Measurements from ENCODE around the gene RAPSN. TPM values are rescaled to one million over a fixed set of nuclear protein-coding genes. Genes with fewer than 3 reads are reported as not detected.

The RAPSN gene
- total RNA-seq, 2 donors from 2014 or later = 0.62 TPM; not detected in 1

DNA sequence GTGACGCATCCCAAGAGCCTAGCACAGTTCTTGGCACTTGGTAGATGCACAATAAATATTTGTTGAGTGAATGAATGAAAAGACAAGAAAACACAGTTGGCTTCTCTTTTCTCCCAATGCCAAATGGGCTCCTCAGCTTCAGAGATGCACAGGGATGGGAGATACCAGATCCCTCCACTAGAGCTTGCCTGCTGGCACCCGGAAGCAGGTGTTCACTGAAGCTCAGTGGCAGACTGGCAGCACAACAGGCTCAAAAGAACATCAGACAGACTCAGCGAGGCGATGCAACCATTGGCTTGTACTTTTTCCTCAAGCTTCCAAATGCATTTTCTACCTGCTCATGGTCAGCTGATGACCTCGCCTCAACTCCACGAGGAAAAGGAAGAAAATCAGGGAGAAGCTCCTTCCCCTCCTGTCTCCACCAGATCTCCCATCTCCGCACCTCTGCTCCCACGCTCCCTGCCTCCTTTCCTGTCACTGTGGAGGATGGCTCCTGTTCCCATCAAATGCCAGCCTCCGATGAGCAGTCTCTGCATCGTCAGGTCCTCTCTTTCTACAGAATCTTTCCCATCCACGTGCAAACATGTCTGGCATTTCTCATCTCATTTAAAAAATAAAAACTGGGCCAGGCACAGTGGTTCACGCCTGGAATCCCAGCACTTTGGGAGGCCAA lies 5.8 kb downstream of the RAPSN start:
- ATAC-seq (no peak), DNase-seq (ENCODE audit: low spot score in 2 of 2) (no peak)
- peak overlapping the region in 1 of 2 donors; percentile 50 for H3K27ac Mint-ChIP-seq
- no peaks in the 10 kb centered on the region for H3K36me3 Mint-ChIP-seq
- no peaks in the 10 kb centered on the region for H3K9me3 Mint-ChIP-seq

DNA sequence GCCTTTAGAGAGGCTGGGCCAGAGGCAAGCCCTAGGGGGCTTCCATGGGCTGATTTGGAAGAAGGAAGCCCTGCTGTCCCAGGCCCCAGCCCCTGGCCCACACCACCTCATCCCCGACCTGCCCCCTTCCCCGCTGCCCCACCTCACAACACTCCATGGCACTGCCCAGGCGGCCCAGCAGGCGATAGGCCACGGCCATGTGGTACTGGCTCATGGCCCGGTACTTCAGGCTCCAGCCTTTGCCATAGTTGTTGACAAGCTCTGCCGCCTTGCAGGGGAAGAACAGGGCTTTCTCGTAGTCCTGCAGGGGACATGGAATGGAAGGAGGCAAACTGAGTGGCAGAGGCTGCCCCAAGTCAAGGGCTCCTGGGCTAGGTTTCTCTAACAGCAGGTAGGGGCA lies 6.4 kb downstream of the RAPSN start:
- ATAC-seq (no peak), DNase-seq (ENCODE audit: low spot score in 2 of 2) (no peak)
- Mint-ChIP-seq H3K9me3 (no peaks in the 10 kb centered on the region), H3K27ac (no peak overlapping the region), H3K36me3 (no peaks in the 10 kb centered on the region)

DNA sequence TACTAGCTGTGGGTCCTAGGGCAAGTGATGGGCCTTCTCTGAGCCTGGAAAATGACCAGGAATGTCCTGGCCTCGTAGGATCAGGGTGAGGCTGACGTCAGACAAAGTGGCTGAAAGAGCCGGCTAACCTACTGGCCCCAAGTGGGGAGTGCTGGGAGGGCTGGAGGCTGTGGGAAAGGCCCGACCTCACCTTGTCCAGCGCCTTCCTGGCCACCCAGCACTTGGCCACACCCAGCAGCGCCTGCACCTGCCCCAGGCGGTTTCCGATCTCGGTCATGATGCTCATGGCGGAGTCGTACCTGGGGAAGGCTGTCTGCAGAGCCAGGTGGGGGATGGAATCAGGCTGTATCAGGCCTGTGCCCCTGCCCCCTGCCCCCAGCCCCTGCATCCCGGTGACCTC lies 7.5 kb downstream of the RAPSN start:
- H3K9me3 Mint-ChIP-seq = no peaks in the 10 kb centered on the region
- no peaks in the 10 kb centered on the region for H3K36me3 Mint-ChIP-seq
- DNase-seq (ENCODE audit: low spot score in 2 of 2) = no peak
- ATAC-seq = no peak
- H3K27ac Mint-ChIP-seq = no peak overlapping the region

DNA sequence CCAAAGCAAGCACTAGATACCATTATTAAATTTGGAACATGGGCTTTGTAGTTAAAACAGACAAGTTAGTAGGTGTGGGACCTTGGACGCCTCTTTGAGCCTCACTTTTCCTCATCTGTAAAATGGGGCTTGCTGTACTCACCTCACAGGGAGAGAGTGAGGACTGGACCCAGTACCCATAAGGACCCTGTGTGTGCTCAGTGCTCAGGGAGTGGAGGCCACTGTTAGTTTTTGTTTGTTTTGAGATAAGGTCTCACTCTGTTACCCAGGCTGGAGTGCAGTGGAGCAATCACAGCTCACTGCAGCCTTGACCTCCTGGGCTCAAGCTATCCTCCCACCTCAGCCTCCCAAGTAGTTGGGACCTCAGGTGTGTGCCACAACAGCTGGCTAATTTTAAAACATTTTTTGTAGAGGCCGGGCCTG lies 8.9 kb downstream of the RAPSN start:
- DNase-seq (ENCODE audit: low spot score in 2 of 2) (no peak), ATAC-seq (no peak)
- H3K9me3 Mint-ChIP-seq = no peaks in the 10 kb centered on the region
- no peaks in the 10 kb centered on the region for H3K36me3 Mint-ChIP-seq
- no peak overlapping the region for H3K27ac Mint-ChIP-seq

DNA sequence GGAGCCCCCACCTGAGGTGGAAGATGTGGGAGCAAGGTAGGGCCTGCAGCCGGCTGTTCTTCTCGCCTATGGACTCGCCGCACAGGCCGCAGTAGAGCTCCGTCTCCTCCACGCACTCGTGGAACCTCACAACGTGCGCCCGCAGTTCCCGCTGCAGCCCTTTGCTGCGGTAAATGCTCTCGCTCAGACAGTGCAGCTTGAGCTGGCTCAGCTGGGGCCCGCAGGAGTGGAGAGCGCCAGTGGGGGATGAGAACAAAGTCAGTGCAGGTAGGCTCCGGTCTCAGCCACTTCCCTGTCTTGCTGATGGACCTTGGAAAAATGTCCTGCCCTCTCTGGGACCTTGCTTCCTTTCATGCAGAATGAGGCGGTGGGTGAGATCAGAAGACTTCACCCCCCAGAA lies 10.2 kb downstream of the RAPSN start:
- no peak for DNase-seq (ENCODE audit: low spot score in 2 of 2)
- Mint-ChIP-seq H3K36me3 (no peaks in the 10 kb centered on the region), H3K9me3 (no peaks in the 10 kb centered on the region), H3K27ac (no peak overlapping the region)
- no peak for ATAC-seq

DNA sequence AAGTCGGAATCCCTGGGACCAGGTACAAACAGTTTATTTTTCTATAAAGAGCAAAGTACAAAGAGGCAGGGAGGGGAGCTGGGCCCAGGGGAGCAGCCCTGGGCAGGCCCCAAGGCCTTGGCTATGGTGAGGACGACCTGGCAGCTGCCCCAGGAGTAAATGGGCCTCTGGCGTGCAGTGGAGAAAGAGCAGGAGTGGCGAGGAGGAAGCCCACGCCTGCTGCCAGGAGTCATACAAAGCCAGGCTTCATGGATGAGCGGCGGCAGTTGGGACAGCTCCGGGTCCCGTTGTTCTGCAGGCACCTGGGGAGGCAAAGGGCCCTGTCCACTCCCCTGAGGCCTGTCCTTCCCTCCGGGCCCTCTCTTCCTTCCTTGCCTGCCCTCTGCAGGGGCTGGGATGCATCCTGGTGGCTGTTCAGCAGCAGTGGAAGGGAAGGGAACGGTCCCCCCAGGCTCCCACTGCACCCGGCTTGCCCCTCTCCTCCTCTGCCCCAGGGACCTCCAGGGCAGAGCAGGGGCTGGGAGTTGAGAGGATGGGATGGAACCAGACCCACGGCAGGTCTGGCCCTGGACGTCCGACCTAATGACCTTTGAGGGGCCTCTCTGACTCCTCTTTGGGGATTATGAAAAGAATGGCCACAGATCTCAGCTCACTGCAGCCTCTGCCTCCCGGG lies 11.1 kb downstream of the RAPSN start:
- Mint-ChIP-seq H3K36me3 (no peaks in the 10 kb centered on the region), H3K9me3 (no peaks in the 10 kb centered on the region), H3K27ac (no peak overlapping the region)
- ATAC-seq (no peak), DNase-seq (ENCODE audit: low spot score in 2 of 2) (no peak)

DNA sequence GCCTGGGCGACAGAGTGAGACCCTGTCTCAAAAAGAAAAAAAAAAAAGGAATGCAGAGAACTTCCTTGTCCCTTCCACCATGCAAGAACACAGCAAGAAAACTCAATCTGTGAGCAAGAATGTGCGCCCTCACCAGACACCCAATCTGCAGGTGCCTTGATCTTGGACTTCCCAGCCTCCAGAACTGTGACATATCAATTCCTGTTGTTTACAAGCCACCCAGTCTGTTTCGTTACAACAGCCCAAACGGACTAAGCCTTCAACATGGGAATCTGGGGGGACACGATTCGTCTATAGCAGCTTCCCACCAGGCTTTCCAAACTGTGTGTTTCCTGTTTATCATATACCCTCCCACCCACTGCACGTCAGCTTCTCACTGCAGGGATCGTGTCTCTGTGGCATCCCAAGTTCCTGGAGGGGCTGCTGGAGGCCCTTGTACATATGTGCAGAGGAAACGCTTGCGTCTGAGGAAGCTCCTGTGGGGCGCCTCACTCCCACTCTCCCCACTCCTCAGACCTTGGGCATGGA lies 11.7 kb downstream of the RAPSN start:
- Mint-ChIP-seq H3K36me3 (no peaks in the 10 kb centered on the region), H3K9me3 (no peaks in the 10 kb centered on the region), H3K27ac (no peak overlapping the region)
- DNase-seq (ENCODE audit: low spot score in 2 of 2) (no peak), ATAC-seq (no peak)

DNA sequence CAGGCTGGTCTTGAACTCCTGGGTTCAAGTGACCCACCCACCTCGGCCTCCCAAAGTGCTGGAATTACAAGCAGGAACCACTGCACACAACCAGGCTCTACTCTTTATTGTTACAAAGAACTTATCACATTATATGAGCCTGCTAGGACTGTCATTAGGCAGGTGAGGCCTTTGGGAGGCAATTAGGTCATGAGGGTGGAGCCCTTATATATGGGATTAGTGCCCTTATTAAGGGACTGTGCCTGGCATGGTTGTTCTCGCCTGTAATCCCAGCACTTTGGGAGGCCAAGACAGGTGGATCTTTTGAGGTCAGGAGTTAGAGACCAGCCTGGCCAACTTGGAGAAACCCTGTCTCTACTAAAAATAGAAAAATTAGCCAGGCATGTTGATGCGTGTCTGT lies 12.2 kb downstream of the RAPSN start:
- DNase-seq (ENCODE audit: low spot score in 2 of 2) = no peak
- Mint-ChIP-seq H3K27ac (no peak overlapping the region), H3K9me3 (no peaks in the 10 kb centered on the region), H3K36me3 (no peaks in the 10 kb centered on the region)
- ATAC-seq = no peak

DNA sequence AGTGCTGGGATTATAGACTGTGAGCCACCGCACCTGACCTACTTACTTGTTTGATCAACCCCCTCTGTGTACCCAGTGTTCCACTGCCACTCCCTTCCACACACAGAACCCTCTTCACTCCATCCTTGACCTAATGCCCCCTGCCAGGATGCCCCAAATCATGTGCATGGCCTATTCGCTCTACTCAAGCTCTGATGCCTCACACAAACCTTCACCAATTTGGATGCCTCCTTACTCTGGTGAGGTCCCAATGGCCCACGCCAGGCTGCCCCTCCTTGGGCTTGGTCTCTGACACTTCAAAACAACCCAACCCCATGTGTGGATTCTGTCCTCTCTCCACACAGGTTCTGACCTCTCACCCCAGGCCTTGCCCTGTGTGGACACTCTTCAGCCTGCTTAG lies 13.2 kb downstream of the RAPSN start:
- Mint-ChIP-seq H3K9me3 (no peaks in the 10 kb centered on the region), H3K36me3 (no peaks in the 10 kb centered on the region), H3K27ac (no peak overlapping the region)
- DNase-seq (ENCODE audit: low spot score in 2 of 2) (no peak), ATAC-seq (no peak)

DNA sequence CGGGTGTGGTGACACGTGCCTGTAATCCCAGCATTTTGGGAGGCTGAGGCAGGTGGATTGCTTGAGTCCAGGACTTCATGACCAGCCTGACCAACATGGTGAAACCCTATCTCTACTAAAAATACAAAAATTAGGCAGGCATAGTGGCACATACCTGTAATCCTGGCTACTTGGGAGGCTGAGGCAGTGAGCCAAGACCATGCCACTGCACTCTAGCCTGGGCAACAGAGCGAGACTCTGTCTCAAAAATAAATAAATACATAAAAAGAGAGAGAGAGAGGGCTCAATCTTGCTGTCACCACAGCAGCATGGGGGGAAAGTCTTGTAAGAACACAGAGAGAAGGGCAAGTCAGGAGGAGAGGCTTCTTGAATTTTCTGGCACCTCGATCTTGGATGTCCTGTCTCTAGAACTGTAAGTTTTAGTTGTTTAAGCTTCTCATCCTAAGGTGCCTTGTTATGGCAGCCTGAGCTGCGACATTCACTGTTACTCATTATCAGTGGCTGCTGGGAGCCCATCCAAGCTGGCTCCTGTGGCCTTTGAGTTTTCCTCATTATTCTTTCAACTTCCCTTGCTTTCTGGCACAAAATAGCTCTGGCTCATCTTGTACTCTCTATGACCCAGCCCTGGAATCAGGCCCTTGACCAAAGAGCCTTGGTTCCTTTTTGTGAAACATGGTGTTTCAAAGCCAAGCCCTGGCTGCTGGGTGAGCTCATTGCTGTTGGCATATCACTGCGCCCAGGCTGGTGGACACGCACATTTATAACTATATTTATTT lies 14.7 kb downstream of the RAPSN start:
- Mint-ChIP-seq H3K27ac (peak overlapping the region in 1 of 2 donors; percentile 44), H3K9me3 (no peaks in the 10 kb centered on the region), H3K36me3 (no peaks in the 10 kb centered on the region)
- ATAC-seq (no peak), DNase-seq (ENCODE audit: low spot score in 2 of 2) (no peak)

DNA sequence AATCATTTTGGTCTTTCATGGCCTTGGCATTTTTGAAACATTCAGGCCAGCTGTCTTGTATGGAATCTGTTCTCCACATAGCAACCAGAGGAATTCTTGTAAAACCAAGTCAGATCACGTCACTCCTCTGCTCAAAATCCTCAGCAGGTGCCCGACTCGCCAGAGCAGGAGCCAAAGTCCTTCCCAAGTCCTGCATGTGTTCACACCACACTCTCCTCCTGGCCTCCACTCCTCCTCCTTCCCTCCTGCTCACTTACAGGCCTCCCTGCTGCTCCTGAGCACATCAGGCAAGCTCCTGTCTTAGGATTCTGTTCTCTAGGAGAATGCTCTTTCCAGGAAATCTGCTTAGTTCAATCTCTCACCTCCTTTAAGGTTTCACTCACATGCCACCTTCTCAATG lies 15.8 kb downstream of the RAPSN start:
- Mint-ChIP-seq H3K36me3 (no peaks in the 10 kb centered on the region), H3K27ac (no peak overlapping the region), H3K9me3 (no peaks in the 10 kb centered on the region)
- no peak for DNase-seq (ENCODE audit: low spot score in 2 of 2)
- ATAC-seq = no peak

DNA sequence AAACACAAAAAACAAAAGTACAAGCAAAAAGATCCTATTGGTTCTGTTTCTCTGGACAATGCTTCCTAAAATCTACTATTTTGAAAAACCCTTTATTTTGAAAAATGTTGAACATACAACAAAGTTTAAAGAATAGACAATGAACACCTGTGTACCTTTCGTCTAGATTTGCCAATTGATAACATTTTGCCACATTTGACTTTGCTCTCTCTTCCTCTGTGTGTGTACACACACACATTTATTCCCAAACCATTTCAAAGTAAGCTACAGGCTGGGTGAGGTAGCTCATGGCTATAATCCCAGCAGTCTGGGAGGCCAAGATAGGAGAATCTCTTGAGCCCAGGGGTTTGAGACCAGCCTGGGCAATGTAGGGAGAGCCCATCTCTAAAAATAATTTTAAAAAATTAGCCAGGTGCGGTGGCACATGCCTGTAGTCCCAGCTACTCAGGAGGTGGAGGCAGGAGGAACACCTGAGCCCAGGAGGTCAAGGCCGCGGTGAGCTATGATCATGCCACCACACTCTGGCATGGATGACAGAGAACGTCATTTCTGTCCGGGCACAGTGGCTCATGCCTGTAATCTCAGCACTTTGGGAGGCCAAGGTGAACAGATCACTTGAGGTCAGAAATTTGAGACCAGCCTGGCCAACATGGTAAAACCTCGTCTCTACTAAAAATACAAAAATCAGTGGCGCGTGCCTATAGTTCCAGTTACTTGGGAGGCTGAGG lies 17.4 kb downstream of the RAPSN start:
- Mint-ChIP-seq H3K36me3 (peaks cover 0 to 2% of the 10 kb centered on the region in 2 donors), H3K9me3 (no peaks in the 10 kb centered on the region), H3K27ac (no peak overlapping the region)
- no peak for ATAC-seq
- DNase-seq (ENCODE audit: low spot score in 2 of 2) = no peak

DNA sequence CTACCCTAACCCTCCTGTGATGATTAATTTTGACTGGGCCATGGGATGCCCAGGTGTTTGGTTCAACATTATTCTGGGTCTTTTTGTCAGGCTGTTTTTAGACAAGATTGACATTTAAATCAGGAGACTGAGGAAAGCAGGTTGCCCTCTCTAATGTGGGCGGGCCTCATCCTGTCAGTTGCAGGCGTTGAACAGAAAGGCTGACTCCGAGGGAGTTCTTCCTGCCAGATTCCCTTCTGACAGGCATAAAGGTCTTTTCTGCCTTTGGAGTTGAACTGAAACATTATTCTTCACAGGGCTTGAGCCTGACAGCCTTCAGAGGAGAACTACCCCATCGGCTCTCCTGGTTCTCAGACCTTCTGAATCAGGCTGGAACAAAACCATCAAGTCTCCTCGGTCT lies 18.4 kb downstream of the RAPSN start:
- DNase-seq (ENCODE audit: low spot score in 2 of 2) (no peak), ATAC-seq (no peak)
- Mint-ChIP-seq H3K27ac (no peak overlapping the region), H3K36me3 (peaks cover 10 to 12% of the 10 kb centered on the region in 2 donors), H3K9me3 (no peaks in the 10 kb centered on the region)

DNA sequence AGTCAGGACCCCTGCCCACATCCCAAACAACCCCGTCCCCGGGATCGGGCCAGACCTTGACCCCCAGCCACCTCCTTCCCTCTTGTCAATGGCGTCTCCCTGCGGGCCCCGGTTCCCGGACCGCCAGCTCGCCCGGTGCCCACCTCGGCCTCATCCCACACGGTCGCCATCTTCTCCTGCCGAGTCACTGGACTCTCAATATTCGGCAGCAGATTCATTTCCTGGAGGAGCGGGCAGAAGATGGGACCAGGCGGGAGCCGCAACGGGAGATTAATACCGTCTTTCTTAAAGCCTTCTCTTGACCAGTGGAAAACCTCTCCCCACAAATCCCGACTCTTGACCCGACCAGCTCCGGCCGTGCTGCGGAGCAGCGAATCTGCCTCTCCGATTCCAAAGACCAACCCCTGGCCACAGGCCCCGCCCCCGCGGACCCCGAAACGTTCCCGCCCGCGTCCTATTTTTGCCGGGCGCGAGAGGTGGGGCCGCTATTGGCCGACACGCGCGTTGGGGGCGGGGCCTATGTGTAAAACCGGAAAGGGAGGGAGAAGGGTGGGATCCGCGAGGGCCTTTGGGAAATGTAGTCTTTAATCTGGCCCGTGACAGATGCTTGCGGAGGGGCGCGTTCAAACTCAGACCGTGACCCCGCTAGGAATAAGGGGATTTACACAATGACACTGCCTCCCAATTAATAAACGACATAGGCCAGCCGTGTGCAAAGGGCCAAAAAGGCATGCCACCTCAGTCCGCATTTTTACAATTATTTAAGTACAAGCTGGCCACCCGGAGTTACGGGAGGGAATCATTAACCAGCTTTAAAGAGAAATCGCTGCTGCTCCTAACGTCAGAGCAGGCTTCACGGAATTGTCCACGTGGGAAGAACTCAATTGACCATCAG lies 22.6 kb downstream of the RAPSN start, which contains the start of gene PSMC3:
TSS of gene PSMC3 (minus strand) at position 378 of the 895 bp plus-strand sequence. CDS start at position 218, 160 bp downstream.
- H3K27ac Mint-ChIP-seq = peak within 1 kb of the TSS; percentile 99 to 100
- peak; percentile 96 to 99 for DNase-seq (ENCODE audit: low spot score in 2 of 2)
- peaks cover 32 to 33% of the 10 kb centered on the region in 2 donors for H3K36me3 Mint-ChIP-seq
- H3K9me3 Mint-ChIP-seq = no peaks in the 10 kb centered on the region
- ATAC-seq = peak; percentile 95 to 97

DNA sequence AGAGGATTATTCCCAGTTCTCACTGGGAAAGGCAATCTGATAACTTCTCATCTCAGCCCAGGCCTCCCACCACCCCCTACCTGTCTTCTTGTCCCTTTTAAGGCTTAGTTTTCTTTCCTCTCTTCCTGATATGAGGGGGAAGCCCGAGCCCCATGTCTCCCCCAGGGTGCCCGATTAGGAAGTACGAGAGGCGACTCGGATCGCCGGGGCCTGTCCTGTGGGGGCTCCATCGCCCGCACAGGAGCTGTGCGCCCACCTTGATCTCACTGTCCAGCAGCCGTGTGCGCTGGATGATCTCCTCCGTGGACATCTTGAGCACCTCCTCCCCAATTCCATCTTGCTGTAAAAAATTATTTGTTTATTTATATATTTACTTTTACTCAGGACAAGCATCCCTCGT lies 23.3 kb downstream of the RAPSN start:
- H3K9me3 Mint-ChIP-seq = no peaks in the 10 kb centered on the region
- DNase-seq (ENCODE audit: low spot score in 2 of 2) = no peak
- ATAC-seq = no peak
- H3K36me3 Mint-ChIP-seq = peaks cover 33 to 36% of the 10 kb centered on the region in 2 donors
- peak overlapping the region; percentile 99 to 100 for H3K27ac Mint-ChIP-seq
